CD4-positive, alpha-beta T cell treated with Interleukin-15 for 1 hour (primary cell): ENCODE measurements around the gene ANKRD2.

ENCODE experiments used
- DNase-seq: peaks from one replicate; pipeline ENCODE4 v3.0.0-alpha.2; 2020

ANKRD2 gene

DNA sequence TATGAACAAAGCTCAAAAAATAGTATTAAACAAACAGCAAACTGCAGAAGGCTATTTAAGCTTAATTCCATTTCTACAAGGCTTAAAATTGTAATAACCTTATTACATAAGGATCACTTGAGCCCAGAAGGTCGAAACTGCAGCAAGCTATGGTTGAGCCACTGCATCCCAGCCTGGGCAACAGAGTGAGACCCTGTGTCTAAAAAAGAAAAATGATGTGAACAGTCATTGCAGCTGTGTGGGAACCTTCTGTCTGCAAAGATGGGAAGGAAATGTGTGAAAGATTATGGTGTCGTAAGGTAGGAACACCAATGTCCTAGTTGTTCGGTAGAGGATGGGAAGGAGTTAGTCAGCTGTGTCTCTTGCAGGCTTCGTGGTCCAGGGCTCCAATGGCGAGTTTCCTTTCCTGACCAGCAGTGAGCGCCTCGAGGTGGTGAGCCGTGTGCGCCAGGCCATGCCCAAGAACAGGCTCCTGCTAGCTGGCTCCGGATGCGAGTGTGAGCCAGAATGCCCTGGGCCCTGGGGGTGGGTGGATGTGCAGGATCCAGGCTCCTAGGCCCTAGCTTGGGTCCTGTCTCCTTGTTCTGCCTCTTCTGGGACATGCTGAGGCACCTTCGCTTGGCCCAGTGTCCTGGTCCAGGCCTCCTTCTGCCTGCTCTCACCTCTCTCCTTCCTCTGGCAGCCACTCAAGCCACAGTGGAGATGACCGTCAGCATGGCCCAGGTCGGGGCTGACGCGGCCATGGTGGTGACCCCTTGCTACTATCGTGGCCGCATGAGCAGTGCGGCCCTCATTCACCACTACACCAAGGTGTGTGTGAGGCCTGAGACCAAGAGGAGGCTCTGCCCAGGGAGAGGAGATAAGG is 26.1 kb downstream of the ANKRD2 start:
- DNase-seq: no peak

DNA sequence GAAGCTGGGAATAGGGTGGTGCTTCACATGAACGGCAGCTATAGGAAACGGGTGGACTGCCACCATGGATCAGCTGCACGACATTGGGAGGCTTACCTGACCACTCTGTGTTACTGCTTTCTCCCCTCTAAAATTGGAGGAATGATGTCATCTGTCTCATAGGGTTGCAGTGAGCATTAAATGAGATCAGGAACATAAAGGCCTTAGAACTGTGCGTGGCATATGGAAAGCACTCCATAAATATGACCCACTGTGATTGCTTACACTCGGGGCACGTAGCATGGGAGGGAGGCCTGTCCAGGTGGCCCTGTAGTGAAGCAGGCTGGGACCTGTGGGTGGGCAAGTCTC is 26.7 kb downstream of the ANKRD2 start:
- no peak for DNase-seq

- no peak for DNase-seq
Measured at GRCh38 chr10:97600616-97601015, 28.0 kb downstream of the ANKRD2 start.

GRCh38 chr10:97601268-97602215 is 29.0 kb downstream of the ANKRD2 start:
- no peak for DNase-seq

GRCh38 chr10:97607095-97607636 is 34.6 kb downstream of the ANKRD2 start:
- no peak for DNase-seq

DNA sequence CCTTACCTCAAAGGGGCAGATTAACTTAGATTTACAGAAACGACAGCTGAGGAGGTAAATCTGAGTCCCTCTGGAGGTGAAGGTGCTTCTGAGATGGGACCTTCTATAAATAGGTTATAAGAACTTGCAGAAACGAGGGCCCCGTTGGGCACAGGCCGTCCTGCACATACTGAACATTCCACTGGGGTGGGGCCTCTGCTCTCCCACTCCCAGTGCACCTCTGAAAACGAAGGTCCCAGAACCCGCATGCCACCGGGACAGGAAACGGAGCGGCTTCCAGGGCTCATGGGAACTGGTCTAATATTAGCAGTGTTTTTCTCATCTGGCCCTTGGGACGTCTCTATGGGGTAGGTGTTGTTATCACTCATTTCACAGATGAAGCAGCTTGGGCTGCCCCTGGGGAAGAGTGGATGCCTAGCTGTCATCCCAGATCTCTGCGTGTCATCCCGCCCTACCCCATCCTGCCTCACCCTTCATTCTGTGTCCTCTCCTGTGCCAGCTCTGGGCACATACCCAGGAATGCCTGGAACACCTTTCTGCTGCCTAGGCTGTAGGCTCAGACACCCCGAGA is 36.5 kb downstream of the ANKRD2 start:
- DNase-seq: no peak

DNA sequence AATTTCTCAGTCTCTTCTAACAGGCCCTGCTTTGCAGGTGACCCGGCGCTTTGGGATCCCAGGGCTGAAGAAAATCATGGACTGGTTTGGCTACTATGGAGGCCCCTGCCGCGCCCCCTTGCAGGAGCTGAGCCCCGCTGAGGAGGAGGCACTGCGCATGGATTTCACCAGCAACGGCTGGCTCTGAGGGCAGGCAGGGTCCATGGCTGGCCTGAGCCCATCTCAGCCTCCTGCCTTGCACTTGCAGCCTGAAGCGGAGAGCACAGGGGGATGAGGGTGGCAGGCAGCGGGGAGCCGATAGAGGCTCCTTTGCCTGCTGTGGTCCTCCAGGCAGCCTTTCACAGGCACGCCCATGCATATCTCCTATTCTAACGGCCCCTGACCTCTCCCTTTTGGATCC is 38.9 kb downstream of the ANKRD2 start:
- no peak for DNase-seq

DNA sequence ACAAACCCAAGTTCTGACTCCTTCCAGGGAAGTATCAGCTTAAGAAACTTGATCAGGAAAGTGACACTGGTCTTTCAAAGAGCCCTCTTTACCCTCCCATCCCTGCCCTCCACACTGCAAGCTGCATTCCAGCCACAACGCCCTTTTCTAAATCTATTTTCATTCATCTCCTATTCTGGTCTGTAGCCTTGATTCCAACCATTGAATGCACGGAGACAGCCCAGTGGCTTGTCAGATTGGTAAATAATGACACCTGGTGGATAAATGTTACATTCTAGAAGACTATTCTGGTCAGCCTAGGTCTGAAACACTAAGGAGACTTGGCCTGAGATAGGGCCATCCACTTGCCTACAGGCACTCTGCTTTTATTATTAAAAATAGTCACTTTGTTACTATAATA is 39.8 kb downstream of the ANKRD2 start:
- DNase-seq: no peak

DNA sequence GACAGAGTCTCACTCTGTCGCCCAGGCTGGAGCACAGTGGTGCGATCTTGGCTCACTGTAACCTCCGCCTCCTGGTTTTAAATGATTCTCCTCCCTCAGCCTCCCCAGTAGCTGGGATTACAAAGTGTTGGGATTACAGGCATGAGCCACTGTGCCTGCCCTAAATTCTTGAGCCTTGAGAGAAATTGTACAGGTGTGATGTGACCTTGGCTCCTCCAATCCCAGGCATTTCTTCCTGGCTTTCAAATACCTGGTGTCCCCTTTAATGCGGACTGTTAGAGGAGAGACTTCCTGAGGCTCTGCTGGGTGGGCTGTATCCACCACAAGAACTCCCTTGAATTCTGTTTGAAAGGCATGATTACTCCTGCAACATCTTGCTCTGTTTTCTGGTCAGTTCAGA is 45.7 kb downstream of the ANKRD2 start:
- no peak for DNase-seq

DNA sequence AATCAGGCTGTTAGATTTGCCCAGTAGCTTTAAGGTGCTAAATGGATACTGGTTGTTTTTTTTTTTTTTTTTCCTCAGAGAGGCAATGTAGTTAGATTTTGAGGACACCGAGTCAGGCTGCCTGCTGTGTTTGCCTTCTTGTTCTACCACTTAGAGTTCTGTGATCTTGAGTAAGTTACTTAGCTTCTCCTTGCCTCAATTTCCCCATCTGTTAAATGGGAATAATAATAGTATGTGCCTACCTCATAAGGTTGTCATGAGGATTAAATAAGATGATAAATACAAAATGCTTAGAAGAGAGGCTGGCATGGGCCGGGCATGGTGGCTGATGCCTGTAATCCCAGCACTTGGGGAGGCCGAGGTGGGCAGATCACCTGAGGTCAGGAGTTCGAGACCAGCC is 46.2 kb downstream of the ANKRD2 start:
- no peak for DNase-seq

DNA sequence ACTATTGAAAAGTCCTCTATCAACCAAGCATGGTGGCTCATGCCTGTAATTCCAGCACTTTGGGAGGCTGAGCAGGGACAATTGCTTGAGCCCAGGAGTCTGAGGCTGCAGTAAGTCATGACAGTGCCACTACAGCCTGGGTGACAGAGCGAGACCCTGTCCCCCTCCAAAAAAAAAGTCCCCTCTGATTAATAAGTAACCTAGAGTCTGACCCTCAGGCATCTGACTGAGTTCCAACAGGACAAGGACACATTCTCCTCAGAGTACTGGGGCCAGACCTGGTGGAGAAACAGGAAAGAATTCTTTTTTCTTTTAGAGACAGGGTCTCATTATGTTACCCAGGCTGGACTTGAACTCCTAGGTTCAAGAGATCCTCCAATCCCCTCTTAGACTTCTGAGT is 50.7 kb downstream of the ANKRD2 start:
- DNase-seq: no peak

GRCh38 chr10:97627731-97628130 is 55.2 kb downstream of the ANKRD2 start:
- DNase-seq: no peak

- no peak for DNase-seq
Measured at GRCh38 chr10:97628228-97628627, 55.6 kb downstream of the ANKRD2 start.

- DNase-seq: no peak
Measured at GRCh38 chr10:97629289-97629688, 56.7 kb downstream of the ANKRD2 start.

DNA sequence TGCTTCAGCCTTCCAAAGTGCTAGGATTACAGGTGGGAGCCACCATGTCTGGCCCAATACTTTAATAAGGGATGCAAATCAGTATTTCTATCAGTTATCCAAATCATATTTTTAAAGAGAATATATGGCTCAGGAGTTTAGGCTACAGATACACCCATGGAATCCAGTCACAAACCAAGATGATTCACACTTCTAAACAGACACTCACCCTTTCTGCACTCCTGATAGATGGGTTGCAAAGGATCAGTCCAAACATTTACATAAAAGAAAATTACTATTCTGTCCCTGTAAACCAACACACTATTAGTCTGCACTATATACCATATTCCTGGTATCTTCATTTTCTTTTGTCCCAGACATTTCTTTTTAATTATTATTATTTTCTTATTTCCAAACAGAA is 58.5 kb downstream of the ANKRD2 start:
- no peak for DNase-seq

DNA sequence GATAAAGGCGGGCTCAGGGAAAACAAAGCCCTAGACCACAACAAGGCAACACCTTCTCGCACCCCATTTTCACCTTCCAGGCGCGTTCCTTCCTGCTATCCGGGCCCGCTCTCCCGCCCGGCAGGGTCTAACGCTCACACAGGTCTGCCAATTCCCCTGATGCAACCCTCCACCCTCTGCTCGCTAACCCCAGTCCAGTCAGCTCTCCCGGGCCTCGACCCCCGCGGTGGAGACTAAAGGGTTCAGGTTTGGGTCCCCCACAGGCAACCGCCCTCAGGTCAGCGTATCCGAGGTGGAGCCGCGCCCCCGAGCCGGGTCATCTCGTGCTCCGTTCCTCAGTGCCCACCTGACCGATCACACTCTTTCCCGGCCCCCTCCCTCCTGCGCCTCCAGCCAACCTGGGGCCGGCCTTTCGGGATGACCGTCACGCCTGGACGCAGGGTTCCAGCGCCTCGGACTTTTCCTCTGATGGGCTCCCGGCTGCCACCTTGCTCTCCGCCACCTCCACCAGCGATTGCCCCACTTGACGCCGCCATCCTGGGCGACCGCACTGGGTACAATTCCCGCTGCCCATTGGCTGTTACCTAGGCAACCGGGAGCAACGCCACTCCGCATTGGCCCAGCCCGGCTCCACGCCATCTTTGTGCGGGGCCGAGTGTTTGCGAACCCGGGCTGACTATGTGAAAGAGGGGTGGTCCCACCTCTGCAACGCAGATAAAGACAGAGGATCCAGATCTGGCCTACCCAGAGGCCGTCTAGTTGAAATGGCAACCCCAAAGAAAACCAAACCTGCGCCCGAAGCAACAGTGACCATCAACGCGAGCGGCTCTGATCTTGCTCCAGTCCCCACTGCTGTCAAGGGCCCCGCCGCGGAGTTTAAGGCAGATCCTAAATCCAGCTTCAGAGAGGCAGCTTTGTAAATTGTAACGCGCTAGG is 60.6 kb downstream of the ANKRD2 start, which contains the start of gene MORN4:
MORN4 (minus strand) TSS at position 552 of the 936 bp plus-strand sequence. CDS start 13,847 bp downstream, outside the sequence.
- peak; percentile 93 for DNase-seq
